ENCODE data around the gene PRRG2. TPM values are rescaled to one million over a fixed set of nuclear protein-coding genes. Genes with fewer than 3 reads are reported as not detected.
"Not testable (repeated sequence)": the region's sequence is repeated elsewhere in the genome, so short reads cannot be mapped to it uniquely, and the experiment has no call there.

The PRRG2 gene
- total and polyA plus RNA-seq, 10 of the 15 experiments (the other 5 are each of a cell fraction or from before 2014, with no cell fraction given) = 0.09 to 2.1 (median 0.86) TPM

DNA sequence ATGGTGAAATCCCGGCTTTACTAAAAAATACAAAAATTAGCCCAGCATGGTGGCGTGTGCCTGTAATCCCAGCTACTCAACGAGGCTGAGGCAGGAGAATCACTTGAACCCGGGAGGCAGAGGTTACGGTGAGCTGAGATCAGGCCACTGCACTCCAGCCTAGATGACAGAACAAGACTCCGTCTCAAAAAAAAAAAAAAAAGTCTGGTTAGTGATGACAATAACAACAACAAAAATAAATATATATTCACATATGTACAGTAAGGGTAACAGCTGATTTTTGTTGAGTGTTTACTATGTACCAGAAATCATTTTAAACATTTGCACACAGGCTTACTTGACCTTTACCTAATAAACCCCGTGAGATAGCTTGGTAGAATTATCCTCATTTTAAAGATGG is 35.8 kb downstream of the PRRG2 start:
- BruUV-seq (replicated peaks) = no TSS peak
- no peak for DNase-seq (ENCODE audit: low read depth, low spot score)
- TF ChIP-seq E4F1 (IDR thresholded peaks at IDR 0.05; ENCODE audit: borderline replicate concordance, partially characterized antibody) (no peak), IKZF2 (IDR thresholded peaks at IDR 0.05) (no peak), RBBP5 (conservative IDR thresholded peaks at IDR 0.05) (no peak), MAX (IDR thresholded peaks at IDR 0.05; ENCODE audit: low read depth, low read length) (no peak), RAD21 (IDR thresholded peaks at IDR 0.05; ENCODE audit: insufficient read depth, low read depth, low read length) (no peak), ZNF217 (IDR thresholded peaks at IDR 0.05) (no peak), NR2C1 (IDR thresholded peaks at IDR 0.05) (no peak), POU2F2 (IDR thresholded peaks at IDR 0.05; ENCODE audit: borderline replicate concordance, low read depth, low read length) (no peak), IRF4 (IDR thresholded peaks at IDR 0.05; ENCODE audit: low read depth, low read length) (no peak)

DNA sequence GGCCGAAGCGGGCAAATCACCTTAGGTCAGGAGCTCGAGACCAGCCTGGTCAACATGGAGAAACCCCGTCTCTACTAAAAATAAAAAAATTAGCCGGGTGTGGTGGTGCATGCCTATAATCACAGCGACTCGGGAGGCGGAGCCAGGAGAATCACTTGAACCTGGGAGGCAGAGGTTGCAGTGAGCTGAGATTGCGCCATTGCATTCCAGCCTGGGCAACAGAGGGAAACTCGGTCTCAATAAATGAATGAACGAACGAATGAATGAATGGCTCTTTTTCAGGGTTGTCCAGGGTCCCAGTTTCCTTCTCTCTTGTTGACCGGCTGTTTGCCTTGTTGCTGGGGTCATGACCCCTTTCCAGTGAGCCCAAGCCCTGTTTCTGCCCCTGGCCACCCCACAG is 36.7 kb downstream of the PRRG2 start:
- CTCF ChIA-PET = interaction anchor here (1.6 kb wide), 2 partner anchors 54 to 63 kb away, joined by 3 to 4 read pairs; no protein-coding TSS in a partner anchor
- H3K27me3 ChIP-seq (replicated peaks in 1 of 2; ENCODE audit: control insufficient read depth in 2 of 2, insufficient read depth in 2 of 2, low read length in 1 of 2); intact Hi-C loops (cut with micrococcal nuclease; ENCODE audit: unreplicated experiment); in situ Hi-C loops (cut with MboI); H3K9ac ChIP-seq (ENCODE audit: control insufficient read depth, insufficient read depth, low read length); POLR2A ChIA-PET; H3K4me2 ChIP-seq (ENCODE audit: control insufficient read depth, insufficient read depth); BruUV-seq (replicated peaks); H2AFZ ChIP-seq (ENCODE audit: control insufficient read depth, low read depth, low read length); DNase-seq (ENCODE audit: low read depth, low spot score); SMC1A ChIA-PET (ENCODE audit: uncharacterized antibody, unreplicated experiment); H3K9me3 ChIP-seq (replicated peaks; ENCODE audit: control insufficient read depth, insufficient read depth, low read length); H3K4me3 ChIP-seq; H3K4me1 ChIP-seq (ENCODE audit: control insufficient read depth, insufficient read depth, low read length); H3K27ac ChIP-seq (ENCODE audit: control insufficient read depth, insufficient read depth); H3K79me2 ChIP-seq (ENCODE audit: control insufficient read depth, insufficient read depth, low read length); RAD21 ChIA-PET (ENCODE audit: unreplicated experiment); H4K20me1 ChIP-seq (ENCODE audit: control insufficient read depth, insufficient read depth); ATAC-seq; FAIRE-seq: not testable (repeated sequence)
- WGBS (ENCODE audit: insufficient coverage, insufficient replicate concordance, low lambda C conversion rate, missing lambda C conversion rate) = 97% methylated on average over 13 of the region's 13 CpGs
- peaks cover 15 to 24% of the 10 kb centered on the region in 2 experiments for H3K36me3 ChIP-seq (ENCODE audit: control insufficient read depth in 2 of 2, insufficient read depth in 2 of 2, low read length in 1 of 2)

More for the DNA sequence above, 35.8 kb downstream of the PRRG2 start:
- ChIA-PET SMC1A (ENCODE audit: uncharacterized antibody, unreplicated experiment) (no interaction called here), RAD21 (ENCODE audit: unreplicated experiment) (no interaction called here), POLR2A (interaction anchor here (0.6 to 0.7 kb wide), 3 partner anchors 97 to 277 kb away, joined by 3 to 7 read pairs (median 5); no protein-coding TSS in a partner anchor), CTCF (interaction anchor here (1.3 to 1.6 kb wide), 2 partner anchors 15 to 64 kb away, joined by 3 to 4 read pairs; no protein-coding TSS in a partner anchor)
- Histone ChIP-seq H3K27me3 (replicated peaks in 1 of 2; ENCODE audit: control insufficient read depth in 2 of 2, insufficient read depth in 2 of 2, low read length in 1 of 2) (no peaks in the 10 kb centered on the region), H3K79me2 (ENCODE audit: control insufficient read depth, insufficient read depth, low read length) (no peaks in the 10 kb centered on the region), H4K20me1 (ENCODE audit: control insufficient read depth, insufficient read depth) (no peaks in the 10 kb centered on the region), H3K36me3 (ENCODE audit: control insufficient read depth in 2 of 2, insufficient read depth in 2 of 2, low read length in 1 of 2) (peaks cover 18 to 21% of the 10 kb centered on the region in 2 experiments), H3K9me3 (replicated peaks; ENCODE audit: control insufficient read depth, insufficient read depth, low read length) (no peaks in the 10 kb centered on the region; the same call in 2 of the 3 replicates), H3K27ac (ENCODE audit: control insufficient read depth, insufficient read depth) (no peak overlapping the region), H3K9ac (ENCODE audit: control insufficient read depth, insufficient read depth, low read length) (no peak overlapping the region), H3K4me3 (no peak overlapping the region), H3K4me1 (ENCODE audit: control insufficient read depth, insufficient read depth, low read length) (no peaks in the 10 kb centered on the region; the same call in 1 of the 2 replicates), H3K4me2 (ENCODE audit: control insufficient read depth, insufficient read depth) (no peak overlapping the region), H2AFZ (ENCODE audit: control insufficient read depth, low read depth, low read length) (no peak overlapping the region)
- intact Hi-C loops (cut with micrococcal nuclease; ENCODE audit: unreplicated experiment) = no loop called here
- ATAC-seq (no peak), FAIRE-seq (no peak)
- in situ Hi-C loops (cut with MboI) = no loop called here
- WGBS (ENCODE audit: insufficient coverage, insufficient replicate concordance, low lambda C conversion rate, missing lambda C conversion rate) = 98% methylated on average over 7 of the region's 7 CpGs
